Sciatic nerve (tissue), 2 donors: ENCODE data around the gene MYO5A. TPM values are rescaled to one million over a fixed set of nuclear protein-coding genes. Genes with fewer than 3 reads are reported as not detected.

Experiments
- ATAC-seq: fragments of 200-7000 bp; cut with Tn5 transposase; one replicate; pipeline ENCODE4 v1.9.1; 2020; ENCODE audit warnings: mild to moderate bottlenecking, moderate library complexity
- DNase-seq: peaks from one replicate; pipeline ENCODE4 v3.0.0-alpha.2; 2020; ENCODE audit warnings: low spot score
- intact Hi-C: fragments of 100-400 bp; cut with DNase I; formaldehyde crosslinking; loops from one replicate; pipeline ENCODE4 v1.14.2; 2022
- total RNA-seq: library from RNA; stranded (reverse); fragmentation: NEBNext Ultra II Directional; extraction: Animal tissue kit (Norgen Biotek cat#: 25700); gene quantifications from one replicate; pipeline ENCODE4 v1.2.1, GENCODE V29; 2021
- donor health status: DM: no; HTN: no; CAD: no.
- donor health status: DM: no; HTN: no; CAD: no.

MYO5A gene
- total RNA-seq, 1 donor from 2014 or later, result 30.2 TPM

GRCh38 chr15:52394118-52394517 is 134.6 kb downstream of the MYO5A start:
- intact Hi-C loops, result no loop called here
- ATAC-seq, result no peak
- no peak for DNase-seq

DNA sequence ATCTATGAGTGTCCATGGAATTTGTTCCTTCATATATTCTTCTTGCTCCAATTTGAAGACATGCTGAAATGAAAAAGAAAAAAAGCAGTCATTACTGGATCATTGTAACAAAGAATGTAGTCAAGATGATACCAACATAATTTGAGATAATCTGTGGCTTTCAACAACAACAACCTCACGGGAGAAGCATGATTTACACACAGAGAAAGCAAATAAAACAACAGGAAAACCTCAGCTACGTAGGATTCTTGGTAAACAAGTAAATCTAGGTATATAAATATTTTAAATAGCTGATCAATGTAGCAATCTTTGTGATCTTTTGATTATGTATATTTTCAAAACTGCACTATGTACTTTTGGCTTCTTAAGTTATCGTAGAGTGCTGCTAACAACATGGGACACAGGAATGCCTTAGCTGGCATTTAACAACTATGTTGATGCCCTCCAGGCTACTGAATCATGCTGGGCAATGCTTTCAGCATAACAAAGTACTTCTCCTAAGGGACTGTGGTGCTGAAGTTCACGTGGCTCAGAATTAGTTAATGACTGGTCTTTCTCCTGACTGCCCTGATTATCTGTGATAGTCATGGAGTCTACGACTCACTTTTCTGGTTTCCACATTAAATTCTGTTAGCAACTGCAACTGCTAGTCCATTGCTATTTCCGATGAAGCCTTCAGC is 136.5 kb downstream of the MYO5A start:
- intact Hi-C loops, result no loop called here
- DNase-seq (no peak), ATAC-seq (no peak)

DNA sequence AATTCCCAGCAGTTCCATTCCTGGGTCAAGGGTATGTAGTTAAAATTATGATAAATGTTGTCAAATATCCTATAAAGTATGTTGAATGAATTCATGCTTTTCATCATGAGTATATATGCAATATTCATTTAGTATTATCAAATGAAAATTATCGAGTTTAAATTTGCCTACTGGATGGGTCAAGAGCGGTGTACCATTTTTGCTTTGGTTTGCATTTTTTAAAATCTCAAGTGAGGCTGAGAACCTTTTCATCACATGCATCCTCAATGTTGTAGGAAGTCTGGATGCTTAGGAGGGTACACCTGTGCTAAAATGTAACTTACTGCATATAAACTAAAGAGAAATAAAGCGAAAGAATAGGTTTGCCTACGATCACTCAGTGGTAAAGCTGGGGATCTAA is 137.6 kb downstream of the MYO5A start:
- DNase-seq (no peak), ATAC-seq (no peak)
- intact Hi-C loops, result no loop called here

DNA sequence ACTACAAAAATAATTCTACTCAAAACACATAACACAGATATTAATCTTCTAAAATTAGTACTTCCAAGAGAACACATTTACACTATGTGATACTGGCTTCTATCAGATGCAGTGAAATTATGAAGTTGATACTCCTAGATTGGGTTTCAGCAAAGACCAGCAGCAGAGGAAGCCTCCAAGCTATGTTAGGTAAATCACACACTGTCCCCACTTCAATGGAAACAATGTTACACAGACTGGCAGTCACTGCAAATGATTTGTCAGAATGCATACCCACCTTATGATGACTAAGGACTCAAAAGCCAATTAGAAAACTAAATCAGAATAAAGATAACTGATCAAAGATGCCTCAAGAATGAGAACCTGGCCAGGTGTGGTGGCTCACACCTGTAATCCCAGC is 143.0 kb downstream of the MYO5A start:
- DNase-seq, result no peak
- intact Hi-C loops, result no loop called here
- ATAC-seq, result no peak

DNA sequence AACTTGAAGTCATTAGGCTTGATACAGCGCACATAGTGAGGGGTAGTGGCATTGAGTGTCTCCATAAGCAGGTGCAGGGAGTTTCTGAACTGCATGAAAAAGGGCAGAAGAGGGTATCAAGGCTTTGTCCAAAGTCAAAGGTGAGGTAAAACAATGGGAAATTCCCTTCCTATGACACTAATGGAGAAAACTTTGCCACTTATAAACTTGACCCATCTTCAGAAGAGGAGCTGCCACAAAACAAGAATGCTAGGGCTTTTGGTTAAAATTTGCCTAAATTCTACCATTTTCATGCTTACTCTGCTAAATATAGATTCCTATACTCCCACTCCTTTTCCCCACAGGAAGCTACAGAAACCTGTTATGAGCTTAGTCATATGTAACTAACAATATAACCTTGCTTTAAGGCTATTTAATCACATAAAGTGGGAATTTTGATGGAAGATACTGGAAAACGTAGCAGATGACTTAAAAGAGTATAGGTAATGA is 145.5 kb downstream of the MYO5A start:
- DNase-seq, result no peak
- ATAC-seq, result no peak
- intact Hi-C loops, result no loop called here

- intact Hi-C loops, result no loop called here
- DNase-seq, result no peak
- no peak for ATAC-seq
Measured at GRCh38 chr15:52382647-52383046, 146.0 kb downstream of the MYO5A start.

- intact Hi-C loops, result no loop called here
- ATAC-seq (no peak), DNase-seq (no peak)
Measured at GRCh38 chr15:52379395-52380106, 149.1 kb downstream of the MYO5A start.

GRCh38 chr15:52378746-52379394 is 149.8 kb downstream of the MYO5A start:
- DNase-seq (no peak), ATAC-seq (no peak)
- intact Hi-C loops, result no loop called here

DNA sequence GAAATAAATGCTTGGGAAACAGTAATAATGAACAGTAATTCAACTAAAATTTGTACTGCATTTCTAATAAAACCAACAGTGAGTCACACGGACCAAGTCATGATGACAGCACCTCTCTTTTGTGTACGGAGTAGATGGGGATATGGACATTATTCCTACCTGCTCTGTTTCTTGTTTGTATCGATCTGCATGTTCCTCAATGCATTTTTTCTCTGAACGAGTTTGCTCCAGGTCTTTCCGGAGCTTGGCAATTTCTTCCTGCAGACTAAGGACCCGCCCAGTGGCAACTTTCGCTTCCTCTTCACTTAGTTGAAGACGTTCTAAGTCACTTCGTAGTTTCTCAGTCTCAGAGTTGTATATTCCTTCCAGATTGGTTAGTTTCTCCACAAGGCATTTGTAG is 158.7 kb downstream of the MYO5A start:
- no peak for DNase-seq
- intact Hi-C loops, result no loop called here
- peak; percentile 13 for ATAC-seq

DNA sequence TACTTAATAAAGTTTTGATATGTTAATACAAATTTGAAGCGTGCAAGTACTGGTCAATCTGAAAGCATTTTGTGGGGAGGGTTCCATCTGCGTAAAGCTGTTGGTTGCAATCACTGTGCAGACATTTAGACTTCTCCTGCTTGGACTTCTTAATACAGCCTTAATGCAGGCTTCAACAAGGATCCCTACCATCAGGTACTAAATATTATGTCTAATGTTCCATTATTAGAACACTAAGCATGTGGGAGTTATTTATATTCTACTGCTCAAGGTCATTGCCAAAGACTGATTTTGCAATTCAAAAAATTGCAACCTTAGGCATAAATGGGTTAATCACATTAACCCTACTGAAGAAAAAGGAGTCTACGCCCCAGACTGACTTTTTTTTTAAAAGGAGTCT is 159.2 kb downstream of the MYO5A start:
- no peak for DNase-seq
- intact Hi-C loops, result no loop called here
- ATAC-seq, result no peak

- intact Hi-C loops, result no loop called here
- ATAC-seq, result no peak
- DNase-seq, result no peak
Measured at GRCh38 chr15:52369030-52369429, 159.7 kb downstream of the MYO5A start.

DNA sequence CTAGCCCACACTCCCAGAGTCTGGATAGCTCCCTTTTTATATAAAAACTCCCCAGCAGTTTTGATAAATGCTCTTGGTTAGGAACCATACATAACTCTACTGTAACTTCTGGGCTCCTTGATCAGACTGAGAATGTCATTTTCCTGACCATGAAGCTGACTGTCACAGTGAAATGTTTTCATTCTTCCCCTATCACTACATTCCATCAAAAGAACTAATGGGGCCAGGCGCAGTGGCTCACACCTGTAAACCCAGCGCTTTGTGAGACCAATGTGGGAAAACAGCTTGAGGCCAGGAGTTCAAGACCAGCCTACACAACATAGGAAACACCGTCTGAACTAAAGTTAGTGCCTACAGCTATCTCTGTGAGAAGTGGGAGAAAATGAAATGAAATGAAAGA is 160.3 kb downstream of the MYO5A start:
- ATAC-seq (no peak), DNase-seq (no peak)
- intact Hi-C loops, result no loop called here

- DNase-seq (no peak), ATAC-seq (peak; percentile 74)
- intact Hi-C loops, result no loop called here
Measured at GRCh38 chr15:52362497-52362896, 166.2 kb downstream of the MYO5A start.

DNA sequence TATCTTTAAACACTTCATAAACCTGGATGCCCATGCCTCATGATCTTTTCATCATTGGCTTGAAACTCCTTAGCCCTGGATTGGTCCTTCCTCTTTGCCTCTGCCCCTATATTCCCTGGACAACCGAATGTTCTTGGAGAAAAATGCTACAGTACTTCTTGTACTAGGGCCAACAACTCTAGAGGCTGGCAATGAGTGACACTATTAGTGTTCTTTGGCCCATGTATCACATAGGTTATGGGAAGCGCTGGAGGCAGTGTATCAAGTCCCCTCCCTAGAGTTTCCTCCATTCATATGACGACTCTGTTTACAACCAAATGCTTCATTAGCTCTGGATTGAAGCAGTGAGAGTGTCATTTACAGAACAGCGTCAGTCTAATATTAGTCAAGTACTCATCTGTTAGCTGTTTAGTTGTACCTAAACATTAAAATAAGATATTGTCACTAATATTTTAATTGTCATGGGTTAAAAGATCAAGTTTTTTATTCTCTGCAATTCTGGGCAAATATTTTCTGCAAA is 166.6 kb downstream of the MYO5A start:
- DNase-seq, result no peak
- no peak for ATAC-seq
- intact Hi-C loops, result no loop called here

GRCh38 chr15:52361494-52361893 is 167.2 kb downstream of the MYO5A start:
- ATAC-seq (no peak), DNase-seq (no peak)
- intact Hi-C loops, result no loop called here

DNA sequence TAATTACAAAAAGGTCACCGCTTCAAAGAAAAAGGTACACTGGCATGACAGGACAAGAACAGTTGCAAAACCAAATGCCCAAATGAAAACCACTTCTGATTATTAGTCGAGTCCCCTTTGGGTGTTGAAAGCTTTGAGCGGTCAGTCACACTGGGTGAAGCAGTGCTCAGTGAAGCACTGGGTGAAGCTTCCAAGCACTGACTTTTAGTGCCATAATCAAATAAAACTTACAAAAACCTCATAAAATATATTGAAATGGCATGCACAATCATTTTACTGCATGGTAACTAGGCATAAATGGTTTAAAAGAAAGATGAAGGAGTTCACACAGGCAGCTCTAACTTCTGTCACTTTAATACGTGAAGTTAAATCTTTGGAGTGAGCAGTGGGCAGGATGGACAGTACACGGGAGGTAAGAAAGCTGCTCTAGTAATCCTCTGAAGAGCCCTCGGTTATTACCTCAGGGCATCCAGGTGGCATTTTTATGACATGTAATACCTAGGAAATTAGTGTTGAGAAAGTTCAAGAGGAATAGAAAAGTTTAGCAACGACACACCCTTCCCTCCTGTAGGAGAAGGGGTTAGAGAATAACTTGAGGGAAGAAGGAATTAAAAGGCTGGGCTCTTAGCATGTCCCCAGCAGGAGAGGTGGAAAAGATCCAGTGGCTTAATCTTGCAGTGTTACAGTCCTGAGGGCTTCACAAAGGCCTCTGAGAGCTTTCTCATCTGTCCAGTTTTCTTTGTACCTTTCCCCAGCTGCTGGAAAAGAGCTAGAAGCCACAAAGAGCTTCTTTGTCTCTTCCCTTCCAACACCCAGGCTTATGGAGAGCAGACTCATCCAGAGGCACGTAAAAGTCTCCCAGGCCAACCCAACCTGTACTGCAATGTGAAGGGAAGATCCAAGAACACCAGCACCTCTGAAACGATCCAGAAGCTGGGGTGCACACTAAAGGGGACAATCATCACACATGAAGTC is 168.2 kb downstream of the MYO5A start:
- peak; percentile 44 for ATAC-seq
- DNase-seq, result no peak
- intact Hi-C loops, result no loop called here

DNA sequence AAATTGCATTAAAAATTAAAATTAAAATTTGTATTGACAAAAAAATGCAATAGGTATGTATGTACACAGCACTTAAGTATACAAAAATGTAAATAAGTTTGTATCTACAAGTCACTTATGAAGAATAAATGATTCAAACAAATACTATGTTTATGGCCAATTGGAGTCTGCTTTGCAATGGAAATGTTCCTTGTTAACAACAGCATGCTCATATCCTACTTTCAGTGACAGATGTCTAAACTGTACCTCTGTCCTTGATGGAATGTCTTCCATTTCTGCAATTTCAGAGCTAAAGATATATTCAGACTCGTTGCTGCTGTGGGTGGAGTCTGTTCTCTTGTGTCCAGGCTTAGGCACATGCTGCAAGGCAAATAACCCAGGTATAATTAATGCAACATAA is 169.0 kb downstream of the MYO5A start:
- intact Hi-C loops, result no loop called here
- ATAC-seq (no peak), DNase-seq (no peak)

DNA sequence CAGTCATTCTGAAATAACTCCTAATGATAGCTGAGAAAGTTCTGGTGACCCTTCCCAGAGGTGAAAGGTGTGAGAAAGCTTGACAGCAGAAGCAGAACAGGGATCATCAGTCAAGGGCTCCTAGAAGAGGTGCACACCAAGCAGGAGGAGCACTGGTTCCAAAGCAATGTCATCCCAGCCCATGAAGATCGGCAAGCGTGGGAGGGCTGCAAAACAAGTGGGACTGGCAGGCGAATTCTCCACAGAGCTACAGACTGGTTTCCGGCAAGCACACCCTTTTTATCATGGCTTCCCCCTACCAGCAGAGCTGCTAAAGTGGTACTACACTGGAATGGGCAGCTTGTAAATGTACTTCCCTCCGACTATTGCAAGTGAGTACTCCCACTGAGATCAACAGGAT is 170.7 kb downstream of the MYO5A start:
- DNase-seq (no peak), ATAC-seq (no peak)
- intact Hi-C loops, result no loop called here

DNA sequence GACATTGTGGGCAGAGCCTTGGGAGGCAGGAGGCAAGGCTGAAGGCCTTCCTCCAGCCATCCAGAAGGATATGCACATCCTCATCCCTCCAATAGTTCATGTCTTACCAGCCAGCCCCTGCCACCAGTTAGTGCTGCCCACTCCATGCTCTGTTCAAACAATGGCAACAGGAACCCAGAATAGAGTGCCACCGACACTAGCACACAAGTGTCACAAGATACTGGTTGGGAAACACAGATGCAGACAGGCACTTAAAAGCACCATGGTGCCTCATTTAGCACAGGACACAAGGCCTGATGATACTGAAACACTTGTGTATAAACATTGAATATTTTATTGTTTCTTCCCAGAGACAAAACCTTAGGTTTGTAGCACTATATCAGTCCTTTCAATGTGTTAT is 176.6 kb downstream of the MYO5A start:
- DNase-seq (no peak), ATAC-seq (no peak)
- intact Hi-C loops, result no loop called here
